ENCODE data around the gene TOMM6.
"Not testable (repeated sequence)": the region's sequence is repeated elsewhere in the genome, so short reads cannot be mapped to it uniquely, and the experiment has no call there.

The TOMM6 gene

DNA sequence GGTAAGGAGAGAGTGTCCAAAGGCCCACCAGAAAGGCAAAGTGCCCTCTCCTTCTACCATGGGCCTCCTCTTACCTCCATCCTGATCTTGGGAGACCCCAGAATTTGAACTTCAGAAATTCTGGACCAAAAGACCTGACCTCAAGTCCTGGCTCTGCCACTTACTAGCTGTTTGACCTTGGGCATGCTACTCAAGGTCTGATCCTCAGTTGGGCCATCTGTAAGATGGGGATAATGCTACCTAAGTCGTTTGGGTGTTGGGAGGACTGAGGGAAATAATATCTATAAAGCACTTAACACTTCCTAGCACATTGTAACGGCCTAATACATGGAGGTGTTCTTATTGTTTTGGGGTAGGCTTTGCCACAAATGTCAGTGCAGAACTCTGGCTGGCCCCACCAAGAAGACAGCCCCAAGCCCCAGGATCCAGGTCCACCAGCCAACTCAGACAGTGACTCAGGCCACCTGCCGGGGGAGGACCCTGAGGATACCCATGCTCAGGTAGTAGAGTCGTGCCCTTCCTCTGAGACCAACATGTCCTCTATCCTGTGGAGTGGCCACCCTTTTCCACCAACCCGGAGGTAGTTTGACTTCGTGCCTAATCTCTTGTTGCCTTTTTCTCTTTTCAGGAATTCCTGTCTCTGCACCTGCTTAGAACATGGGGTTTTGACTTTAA is 4.3 kb upstream of the TOMM6 start:
- DNase-seq (ENCODE audit: low read depth in 2 of 3, low spot score in 2 of 3), result no peak

DNA sequence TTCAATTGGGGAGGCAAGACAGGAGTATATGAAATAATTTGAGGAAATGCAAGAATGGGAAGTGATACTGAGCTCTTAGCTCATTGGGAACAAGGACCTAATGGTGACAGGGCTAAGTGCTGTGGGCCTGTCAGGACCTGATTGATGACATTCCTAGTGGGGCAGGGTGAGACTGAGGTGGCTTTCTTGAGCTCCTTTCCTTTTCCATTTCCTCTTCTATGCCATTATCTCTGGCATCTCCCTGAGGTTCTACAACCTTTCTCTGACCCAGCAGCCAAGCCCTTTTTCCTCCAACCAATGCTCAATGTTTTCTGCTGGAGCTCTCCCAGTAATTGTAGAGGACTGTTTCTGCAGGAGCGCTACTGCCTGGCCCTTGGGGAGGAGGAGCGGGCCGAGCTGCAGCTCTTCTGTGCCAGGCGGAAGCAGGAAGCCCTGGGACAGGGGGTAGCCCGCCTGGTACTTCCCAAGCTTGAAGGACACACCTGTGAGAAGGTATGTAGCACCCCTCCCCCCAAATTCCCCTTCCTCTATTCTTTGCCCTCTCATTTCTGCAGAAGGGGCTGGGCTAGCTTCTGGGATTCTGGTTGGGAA is 2.8 kb upstream of the TOMM6 start:
- no peak for DNase-seq (ENCODE audit: low read depth in 2 of 3, low spot score in 2 of 3)

DNA sequence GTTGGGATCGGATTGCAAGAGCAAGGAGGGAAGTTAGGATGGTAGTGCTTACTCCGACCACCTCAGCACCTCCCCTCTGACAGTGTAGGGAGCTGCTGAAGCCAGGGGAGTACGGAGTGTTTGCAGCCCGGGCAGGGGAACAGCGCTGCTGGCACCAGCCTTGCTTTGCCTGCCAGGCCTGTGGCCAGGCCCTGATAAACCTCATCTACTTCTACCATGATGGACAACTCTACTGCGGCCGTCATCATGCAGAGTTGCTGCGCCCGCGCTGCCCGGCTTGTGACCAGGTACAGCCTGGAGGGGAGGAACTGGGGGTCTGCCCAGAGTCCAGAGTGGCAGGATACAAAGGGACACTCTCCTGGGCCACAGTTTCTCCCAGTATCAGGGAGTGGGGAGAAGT is 2.2 kb upstream of the TOMM6 start:
- DNase-seq (ENCODE audit: low read depth in 2 of 3, low spot score in 2 of 3), result no peak

DNA sequence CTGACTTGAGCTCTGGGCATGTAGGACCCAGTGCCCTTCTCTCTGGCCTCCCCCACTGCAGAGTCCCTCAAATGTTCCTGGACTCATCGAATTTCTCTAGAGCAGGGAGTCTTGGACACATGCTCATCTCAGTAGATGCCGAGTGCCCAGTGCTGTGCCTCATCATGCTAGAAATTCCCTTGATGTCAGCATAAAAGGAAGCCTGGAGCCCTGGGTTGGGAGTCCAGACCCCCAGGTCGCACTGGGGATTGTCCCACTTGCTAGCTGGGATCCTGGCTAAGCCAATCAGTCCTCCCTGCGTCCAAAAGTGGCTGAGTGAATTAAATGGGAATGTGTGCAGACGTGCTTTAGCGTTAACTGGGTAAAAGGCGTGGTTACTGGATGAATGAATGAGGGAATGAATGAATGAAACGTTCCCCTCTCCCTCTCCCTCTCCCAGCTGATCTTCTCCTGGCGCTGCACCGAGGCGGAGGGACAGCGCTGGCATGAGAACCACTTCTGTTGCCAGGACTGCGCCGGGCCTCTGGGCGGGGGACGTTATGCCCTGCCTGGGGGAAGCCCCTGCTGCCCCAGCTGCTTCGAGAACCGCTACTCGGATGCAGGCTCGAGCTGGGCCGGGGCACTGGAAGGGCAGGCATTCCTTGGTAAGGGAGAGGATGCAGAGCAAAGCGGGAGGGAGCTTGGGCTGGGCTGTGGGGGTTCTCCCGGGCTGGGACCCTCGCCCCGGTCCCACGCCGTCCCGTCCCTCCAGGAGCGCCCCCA is 1.6 kb upstream of the TOMM6 start:
- no peak for DNase-seq (ENCODE audit: low read depth in 2 of 3, low spot score in 2 of 3)

DNA sequence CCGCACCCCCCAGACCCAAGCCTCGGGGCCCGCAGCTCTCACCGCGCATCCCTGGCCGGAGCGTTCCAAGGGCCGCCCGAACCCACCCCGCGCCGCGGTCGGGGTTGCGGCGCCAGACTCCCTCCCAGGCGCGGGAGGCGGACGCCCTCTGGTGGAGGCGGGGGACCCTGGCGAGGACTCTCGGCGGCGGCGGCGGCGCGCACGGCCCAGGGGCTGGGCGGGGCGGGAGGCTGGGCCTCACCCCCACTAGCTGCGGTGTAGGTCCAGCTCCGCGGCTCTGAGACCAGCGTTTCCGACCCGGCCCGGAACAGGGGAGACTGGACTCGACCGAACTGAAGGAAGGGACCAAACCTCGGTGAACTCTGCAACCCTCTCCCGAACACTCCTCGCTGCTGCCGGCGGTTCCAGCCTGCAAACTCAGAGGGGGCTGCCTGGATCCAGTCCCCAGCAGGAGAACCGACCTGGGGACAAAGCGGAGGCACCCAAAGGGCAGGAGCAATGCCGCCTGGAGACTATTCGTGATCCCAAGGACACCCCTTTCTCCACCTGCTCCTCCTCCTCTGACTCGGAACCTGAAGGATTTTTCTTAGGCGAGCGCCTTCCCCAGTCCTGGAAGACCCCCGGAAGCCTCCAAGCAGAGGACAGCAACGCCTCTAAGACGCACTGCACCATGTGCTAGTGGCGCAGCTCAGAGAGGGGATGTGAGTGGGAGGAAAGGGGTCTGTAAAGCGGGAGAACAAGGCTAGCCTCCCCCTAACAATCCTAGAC is 859 bp upstream of the TOMM6 start:
- peak; percentile 75 to 82 (median 77) for DNase-seq (ENCODE audit: low read depth in 2 of 3, low spot score in 2 of 3)

DNA sequence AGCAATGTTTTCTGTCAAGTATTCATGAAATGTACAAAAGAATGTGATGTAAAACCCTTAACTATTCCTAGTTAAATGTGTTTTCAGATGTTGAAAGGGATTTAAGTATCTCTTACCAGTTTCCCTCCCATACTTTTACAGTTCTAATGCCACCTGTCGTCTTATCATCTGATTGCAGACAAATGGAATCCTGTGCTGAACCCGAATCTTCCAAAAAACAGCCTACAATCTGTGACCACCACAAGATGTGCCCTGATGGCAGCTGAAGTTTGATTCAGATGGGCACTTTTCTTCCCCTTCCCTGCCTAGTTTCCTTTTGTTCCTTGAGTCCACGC is 1.9 kb downstream of the TOMM6 start:
- no peak for DNase-seq (ENCODE audit: low read depth in 2 of 3, low spot score in 2 of 3)

DNA sequence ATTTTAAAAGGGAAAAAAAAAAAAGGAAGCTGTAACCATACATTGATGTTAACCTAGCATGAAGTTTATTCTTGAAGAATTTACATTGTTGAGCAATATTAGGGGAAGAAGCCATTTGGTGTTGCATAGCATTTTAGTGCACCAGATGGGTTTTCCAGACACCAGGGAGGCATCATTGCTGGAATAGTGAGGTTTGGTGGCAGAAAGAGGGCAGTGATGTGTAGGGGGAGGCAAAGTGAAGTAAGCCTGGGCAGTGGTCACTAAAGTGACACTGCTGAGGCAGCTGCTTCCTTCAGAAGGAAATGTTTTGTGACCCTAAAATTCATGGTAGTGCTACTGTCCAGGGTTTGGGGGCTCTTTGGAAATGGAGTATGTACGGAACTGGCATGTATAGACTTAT is 2.6 kb downstream of the TOMM6 start:
- no peak for DNase-seq (ENCODE audit: low read depth in 2 of 3, low spot score in 2 of 3)

DNA sequence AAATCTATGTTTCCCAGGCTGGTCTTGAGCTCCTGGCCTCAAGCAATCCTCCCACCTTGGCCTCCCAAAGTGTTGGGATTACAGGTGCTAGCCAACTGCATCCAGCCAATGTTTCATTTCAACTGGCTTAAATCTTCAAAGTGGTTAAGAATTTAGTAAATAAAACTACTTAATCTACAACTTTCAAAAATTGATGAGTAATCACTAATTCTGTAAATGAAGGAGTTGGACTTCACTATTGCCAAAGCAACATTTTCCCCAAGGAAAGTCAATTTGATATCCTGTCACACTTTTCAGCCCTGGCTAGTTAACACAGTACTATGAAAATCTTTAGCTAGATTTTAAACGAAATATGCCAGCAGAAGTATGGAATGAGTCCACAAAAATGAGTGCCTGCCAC is 3.8 kb downstream of the TOMM6 start:
- DNase-seq (ENCODE audit: low read depth in 2 of 3, low spot score in 2 of 3), result no peak

DNA sequence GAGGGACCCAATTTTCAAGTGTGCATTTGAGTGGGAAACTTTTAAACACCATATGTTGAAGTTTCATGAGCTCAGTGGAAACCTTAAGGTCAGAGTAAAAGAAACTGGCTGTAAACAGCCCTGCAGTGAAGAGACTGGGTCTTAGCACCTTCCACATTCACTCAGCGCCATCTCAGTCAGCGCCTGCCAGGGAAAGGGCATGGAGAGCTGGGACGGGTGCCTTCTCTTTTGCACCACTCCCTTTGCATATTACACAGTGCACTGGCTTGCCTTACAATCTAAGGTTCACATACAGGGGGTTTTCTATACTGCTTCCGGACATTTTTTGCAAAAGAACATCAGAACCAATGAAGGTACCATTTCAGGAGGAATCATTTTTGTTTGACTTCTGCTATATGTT is 4.5 kb downstream of the TOMM6 start:
- DNase-seq (ENCODE audit: low read depth in 2 of 3, low spot score in 2 of 3), result no peak

DNA sequence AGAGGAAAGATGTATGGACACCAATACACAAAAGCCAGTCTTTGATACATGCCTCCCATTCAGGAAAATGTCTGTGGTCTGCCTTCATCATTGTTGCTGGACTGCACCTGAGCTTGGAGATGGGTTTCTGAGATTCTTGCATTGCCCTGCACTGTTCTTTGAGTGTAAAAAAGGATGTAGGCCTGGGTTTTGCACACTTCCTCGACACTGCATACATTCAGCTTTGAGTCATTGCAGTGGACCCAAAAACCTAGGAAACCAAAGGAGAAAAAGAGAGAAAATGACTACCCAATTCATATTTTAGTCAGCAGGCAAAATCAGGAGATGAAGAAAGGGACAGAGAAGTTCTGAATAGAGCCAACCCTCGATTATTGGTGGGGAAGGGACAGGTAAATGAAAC is 9.0 kb downstream of the TOMM6 start:
- no peak for DNase-seq (ENCODE audit: low read depth in 2 of 3, low spot score in 2 of 3)

DNA sequence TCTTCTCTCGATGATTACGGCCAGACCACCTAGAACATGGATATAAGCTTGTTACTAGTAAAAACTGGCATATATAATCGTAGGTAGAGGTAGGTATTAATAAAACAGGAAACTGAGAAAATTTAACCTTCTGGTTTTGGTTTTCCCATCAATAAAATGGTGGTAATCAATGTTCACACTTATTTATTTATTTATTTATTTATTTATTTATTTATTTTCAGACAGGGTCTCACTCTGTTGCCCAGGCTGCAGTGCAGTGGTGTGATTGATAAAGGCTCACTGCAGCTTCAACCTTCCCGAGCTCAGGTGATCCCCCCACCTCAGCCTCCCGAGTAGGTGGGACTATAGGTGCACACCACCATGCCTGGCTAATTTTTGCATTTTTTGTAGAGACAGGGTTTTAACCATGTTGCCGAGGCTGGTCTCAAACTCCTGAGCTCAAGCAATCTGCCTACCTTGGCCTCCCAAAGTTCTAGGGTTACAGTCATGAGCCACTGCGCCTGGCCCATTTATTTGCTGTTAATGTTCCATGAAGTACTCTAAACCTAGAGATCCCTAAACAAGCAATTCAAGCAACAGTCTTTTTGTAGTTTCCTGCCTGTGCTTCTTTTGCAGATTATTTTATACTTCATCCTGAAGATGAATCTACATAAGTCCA is 11.5 kb downstream of the TOMM6 start:
- no peak for DNase-seq (ENCODE audit: low read depth in 2 of 3, low spot score in 2 of 3)

DNA sequence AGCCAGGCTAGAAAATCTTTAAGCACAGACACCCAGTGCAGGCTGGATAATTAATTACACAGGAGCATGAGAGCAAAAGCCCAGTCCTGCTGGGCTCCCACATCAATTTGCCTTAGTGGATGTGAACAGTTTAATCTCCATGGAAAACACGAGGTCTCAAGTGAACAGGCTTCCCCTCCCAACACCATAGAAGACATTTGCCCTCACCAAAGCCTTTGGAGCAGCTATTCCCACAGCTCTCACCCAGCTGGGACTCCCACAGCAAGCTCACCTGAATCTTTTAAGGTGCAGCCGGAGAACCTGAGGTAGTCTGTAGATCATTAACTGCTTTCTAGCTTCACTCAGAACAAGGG is 12.0 kb downstream of the TOMM6 start:
- DNase-seq (ENCODE audit: low read depth in 2 of 3, low spot score in 2 of 3), result no peak

DNA sequence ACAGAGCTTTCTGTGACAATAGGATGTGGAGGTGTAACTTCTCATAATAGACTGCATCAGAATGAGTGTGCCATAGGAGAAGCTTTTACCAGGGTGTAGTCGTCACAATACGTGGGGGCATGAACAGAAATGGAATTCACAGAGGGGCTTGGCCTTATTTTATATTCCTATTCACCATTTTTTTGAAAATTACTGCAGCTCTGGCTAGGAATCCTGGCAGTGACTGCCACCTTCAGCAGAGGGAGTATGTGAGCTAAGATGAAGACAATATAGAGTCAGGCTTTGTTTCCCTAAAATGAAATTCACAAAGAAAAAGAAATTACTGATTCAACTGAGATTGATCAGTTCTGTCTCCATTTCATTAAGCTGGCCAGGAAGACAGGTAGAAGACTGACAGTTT is 13.9 kb downstream of the TOMM6 start:
- no peak for DNase-seq (ENCODE audit: low read depth in 2 of 3, low spot score in 2 of 3)

DNA sequence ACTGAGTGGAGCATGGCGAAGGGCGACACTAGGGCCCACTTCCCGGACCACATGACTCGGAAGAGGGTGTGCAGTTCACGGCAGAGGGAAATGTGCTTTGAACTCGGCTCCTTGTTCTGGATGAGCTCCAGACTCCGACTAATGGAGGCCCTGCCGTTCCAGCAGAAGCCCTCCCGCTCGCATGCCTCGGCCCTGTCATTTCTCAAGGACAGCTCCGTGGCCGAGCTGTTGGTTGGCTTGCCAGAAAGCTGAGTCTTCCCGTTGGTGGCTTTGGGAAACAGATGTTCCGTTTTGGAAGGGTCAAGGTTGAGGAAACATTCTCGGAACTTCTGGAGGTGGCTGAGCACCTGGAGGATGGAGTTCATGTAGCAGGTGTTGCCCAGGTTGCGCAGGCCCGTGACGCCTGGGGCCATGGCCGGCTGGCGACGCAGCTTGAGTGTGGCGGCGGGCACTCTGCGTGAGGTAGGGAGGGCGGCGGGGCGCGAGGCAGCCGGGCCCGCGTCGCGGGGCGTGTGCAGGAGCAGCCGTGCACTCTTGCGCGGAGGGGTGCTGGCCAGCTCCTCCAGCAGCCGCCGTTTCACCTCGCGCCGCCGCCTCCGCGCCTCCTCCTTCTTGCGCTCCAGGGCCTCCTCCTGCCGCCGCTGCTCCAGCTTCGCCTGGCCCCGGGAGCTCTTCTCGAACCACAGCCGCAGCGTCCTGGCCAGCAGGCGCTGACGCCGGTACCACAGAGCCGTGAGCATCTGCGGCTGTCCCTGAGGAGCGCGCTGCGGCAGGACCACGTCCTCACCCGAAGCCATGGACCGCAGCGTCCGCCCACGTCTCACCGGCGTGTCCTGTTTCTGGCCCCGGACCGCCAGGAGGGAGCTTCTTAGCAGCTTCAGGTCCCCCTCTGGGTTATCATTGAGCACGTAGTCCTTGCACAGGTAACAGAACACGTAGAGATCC is 18.6 kb downstream of the TOMM6 start:
- no peak for DNase-seq (ENCODE audit: low read depth in 2 of 3, low spot score in 2 of 3)

DNA sequence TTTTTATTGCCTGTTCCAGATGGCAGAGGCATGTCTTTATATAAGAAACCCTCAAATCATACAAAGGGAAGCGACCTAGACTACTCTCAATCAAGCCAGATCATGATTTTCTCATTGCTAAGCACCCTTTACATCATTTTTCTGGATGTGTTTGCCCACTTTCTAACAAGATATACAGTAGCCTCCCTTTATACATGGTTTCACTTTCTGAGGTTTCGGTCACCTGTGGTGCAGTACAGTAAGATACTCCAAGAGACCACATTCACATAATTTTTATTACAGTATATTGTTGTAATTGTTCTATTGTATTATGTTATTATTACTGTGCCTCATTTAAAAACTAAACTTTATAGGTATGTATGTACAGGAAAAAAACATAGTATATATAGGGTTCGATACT is 23.6 kb downstream of the TOMM6 start:
- DNase-seq (ENCODE audit: low read depth in 2 of 3, low spot score in 2 of 3), result no peak

DNA sequence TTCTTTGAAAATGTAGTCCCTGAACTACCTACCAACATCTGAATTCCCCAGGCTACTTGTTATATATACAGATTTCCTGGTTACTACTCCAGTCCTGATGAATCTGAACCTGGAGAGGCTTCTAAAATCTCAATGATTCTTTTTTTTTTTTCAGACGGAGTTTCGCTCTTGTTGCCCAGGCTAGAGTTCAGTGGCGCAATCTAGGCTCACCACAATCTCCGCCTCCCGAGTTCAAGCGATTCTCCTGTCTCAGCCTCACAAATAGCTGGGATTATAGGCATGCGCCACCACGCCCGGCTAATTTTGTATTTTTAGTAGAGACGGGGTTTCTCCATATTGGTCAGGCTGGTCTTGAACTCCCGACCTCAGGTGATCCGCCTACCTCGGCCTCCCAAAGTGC is 24.5 kb downstream of the TOMM6 start:
- DNase-seq (ENCODE audit: low read depth in 2 of 3, low spot score in 2 of 3), result not testable (repeated sequence)

DNA sequence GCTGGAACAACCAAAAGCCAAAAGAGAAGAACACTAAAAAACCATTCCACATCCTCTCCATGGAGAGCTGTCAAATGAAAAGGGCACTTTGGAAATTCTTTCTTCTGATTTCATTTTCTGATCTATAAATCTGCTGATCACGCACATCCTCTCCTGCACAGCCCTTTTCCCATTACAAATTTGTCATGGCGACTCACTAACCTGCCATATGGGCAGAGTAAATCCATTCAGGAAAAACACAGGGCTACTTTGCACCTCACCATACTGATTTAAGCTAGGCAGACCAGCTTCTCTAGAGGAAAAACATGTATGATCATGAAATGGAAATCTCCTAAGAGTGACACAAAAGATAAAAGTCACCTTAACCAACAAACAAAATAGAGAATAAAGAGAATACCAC is 26.0 kb downstream of the TOMM6 start:
- DNase-seq (ENCODE audit: low read depth in 2 of 3, low spot score in 2 of 3), result no peak

DNA sequence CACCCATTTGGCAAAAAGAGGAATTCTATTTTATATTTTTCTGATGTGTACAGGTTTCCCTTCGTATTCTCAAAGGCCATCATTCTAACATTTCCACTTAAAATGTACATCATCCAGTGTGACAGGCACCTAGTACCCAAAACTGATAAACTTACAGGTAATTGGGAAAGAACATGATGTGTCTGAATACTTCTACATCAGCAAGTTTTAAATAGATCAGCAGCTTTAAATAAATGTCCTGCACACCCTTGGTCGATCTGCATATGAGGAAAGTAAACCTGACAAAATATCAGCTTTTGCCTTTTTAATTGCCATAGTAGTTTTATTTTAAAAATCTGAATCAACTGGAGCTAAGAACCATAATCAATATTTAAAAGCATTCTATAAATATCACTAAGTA is 26.5 kb downstream of the TOMM6 start:
- DNase-seq (ENCODE audit: low read depth in 2 of 3, low spot score in 2 of 3), result no peak

DNA sequence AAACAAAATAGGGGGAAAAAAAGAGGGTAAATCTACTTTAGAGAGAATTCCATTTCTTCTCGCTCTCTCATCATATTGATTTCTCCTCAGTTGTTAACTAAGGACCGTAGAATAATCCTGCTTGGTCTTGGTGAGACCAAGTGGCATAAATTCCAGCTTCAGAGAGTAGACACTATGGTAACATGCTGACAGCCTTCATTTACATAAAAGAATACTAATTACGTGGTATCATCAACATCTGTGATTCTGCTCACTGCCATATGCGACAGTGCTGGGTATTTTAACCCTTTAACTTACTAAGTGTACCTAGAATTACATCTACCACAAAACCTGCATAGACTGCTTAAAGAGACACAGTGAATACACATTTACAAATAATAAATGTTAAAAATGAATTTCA is 27.1 kb downstream of the TOMM6 start:
- DNase-seq (ENCODE audit: low read depth in 2 of 3, low spot score in 2 of 3), result no peak

DNA sequence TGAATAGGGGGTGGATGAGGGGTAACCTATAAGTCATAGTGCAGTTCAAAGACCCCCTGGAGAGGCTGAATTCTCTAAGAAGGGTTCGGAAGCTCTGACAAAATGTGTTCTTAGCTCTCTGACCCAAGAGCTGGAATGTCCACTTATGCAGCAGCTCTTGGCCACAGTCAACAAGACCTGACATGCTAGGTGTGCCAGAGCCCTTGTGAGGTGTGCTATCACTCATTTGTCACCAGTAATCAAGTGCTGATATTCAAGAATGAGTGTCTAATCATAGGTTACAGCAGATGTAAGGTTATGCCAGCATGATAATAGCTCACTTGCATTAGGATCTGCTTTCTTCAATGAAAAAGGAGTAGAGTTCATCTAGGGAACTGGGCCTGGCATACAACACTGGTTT is 28.1 kb downstream of the TOMM6 start:
- DNase-seq (ENCODE audit: low read depth in 2 of 3, low spot score in 2 of 3), result no peak

All from activated CD8-positive, alpha-beta memory T cell treated with anti-CD3 and anti-CD28 coated beads for 48 hours (primary cell).